Measurements from ENCODE around the gene KLRC3.
"Not testable (repeated sequence)": the region's sequence is repeated elsewhere in the genome, so short reads cannot be mapped to it uniquely, and the experiment has no call there.

The KLRC3 gene

GRCh38 chr12:10398168-10398567, 22.2 kb downstream of the KLRC3 start:
- DNase-seq: no peak

DNA sequence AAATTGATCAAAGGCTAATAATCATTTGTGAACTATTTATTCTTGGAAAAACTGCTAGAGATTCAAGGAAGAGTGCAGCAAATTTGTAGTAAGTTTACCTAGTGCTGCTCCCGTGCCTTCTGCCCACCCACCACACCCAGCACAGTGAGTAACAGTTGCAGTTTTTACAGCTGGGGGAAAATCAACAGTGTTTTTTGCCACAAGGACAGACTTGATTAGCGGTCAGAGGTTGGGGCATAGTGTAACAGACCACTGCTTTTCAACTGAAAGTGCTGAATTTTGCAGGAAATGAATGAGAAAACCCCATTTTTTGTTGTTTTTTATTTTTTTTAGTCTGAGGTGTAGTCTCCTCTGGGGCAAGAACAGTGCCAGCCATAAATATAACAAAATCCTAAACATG, 23.1 kb downstream of the KLRC3 start:
- DNase-seq: no peak

- not testable (repeated sequence) for DNase-seq
These were observed 24.2 kb downstream of the KLRC3 start for GRCh38 chr12:10396176-10396575.

DNA sequence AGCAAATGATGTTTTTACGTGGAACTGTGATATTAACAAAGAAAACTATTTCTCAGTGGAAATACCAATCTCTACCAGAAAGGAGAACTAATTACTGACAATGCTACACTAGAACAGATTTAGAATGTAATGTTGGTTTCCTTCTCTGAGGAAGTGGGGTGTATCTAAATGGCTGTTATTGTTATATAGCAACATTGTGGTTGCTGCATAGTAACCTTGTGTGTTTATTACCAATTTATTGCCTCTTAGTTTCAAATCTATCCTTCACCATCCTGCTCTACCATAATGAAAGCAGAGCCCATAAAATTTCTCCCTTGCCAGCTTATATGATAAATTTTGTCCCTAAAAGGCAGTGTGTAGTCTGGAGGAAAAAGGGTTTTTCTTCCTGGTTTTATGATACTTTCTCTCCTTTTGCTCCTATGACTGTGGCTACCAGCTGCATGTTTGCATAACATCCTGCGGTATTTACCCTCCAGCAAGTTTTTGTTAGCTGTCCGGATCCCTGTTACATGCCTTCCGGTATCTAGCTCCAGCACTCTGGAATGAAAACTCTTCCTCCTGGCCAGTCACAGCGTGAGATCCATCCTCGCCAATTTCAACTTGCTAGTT, 24.9 kb downstream of the KLRC3 start:
- no peak for DNase-seq

- not testable (repeated sequence) for DNase-seq
These were observed 25.8 kb downstream of the KLRC3 start for GRCh38 chr12:10394531-10395152.

DNA sequence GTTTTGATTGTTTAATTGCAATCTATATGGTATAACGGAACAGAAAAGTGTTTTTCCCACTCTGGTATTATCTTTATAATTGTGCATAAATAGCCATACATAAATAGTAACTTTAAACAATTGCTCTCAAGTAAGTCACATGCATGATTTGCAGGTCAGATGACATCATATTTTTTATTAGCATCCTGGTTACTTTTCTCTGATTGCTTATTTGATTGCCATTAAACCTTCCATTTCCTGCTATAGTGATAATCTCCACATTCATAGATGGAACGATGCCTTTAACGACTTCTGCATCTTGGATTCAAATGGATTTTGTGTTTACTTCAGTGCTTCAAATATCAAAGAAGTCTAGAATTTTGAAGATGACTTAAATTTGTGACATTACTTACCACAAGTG, 27.1 kb downstream of the KLRC3 start:
- no peak for DNase-seq

DNA sequence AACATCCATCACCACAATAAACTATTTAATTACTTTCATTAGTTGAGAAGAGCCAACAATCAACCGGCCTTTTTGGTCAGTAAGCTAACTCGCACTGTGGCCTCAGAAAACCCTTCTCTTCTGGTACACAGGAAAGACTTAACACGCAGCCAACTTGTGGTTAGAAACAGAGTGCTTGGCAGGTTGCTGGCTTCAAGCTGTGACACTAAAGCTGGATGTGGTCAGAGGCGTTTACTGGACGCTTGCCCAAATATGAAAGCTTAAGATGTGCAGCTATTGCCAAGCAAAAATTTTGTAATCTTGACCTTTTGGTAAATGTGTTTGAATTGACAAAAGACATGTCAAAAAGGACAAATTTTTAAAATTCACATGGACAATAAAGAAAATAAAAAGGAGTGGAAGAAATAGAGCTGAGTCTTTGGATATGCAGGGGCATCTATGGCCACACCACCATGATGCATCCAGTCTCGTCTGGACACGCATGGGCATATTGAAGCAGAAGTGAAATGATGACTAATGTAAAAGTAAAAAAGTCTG, 27.9 kb downstream of the KLRC3 start:
- DNase-seq: no peak

DNA sequence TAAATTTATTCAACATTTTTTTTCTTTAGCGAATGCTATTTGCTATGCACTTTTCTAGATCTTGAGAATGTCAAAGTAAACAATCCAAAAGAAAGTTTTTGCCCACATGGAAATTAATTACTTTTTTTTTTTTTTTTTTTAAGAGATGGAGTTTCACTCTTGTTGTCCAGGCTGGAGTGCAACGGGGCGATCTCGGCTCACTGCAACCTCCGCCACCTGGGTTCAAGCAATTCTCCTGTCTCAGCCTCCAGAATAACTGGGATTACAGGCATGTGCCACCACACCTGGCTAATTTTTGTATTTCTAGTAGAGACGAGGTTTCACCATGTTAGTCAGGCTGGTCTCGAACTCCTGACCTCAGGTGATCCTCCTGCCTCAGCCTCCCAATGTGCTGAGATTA, 29.4 kb downstream of the KLRC3 start:
- DNase-seq: not testable (repeated sequence)

- no peak for DNase-seq
These were observed 30.5 kb downstream of the KLRC3 start, which contains the start of gene KLRK1 for GRCh38 chr12:10389904-10390303. Gene KLRK1 (minus strand): TSS chr12:10390041. CDS start chr12:10388810, 1,231 bp downstream.

GRCh38 chr12:10388624-10389413, 31.6 kb downstream of the KLRC3 start:
- DNase-seq: no peak

DNA sequence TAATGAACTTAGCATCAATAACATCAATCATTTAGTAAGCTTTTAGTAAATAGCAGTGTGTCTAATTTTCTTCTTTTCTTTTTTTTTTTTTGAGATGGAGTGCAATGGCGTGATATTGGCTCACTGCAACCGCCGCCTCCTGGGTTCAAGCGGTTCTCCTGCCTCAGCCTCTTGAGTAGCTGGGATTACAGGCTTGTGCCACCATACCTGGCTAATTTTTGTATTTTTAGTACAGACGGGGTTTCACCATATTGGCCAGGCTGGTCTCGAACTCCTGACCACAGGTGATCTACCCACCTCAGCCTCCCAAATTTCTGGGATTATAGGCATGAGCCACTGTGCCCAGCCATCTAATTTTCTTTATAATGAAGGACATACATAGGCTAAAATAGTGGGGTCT, 32.9 kb downstream of the KLRC3 start:
- DNase-seq: not testable (repeated sequence)

- DNase-seq: no peak
These were observed 33.5 kb downstream of the KLRC3 start for GRCh38 chr12:10386857-10387256.

DNA sequence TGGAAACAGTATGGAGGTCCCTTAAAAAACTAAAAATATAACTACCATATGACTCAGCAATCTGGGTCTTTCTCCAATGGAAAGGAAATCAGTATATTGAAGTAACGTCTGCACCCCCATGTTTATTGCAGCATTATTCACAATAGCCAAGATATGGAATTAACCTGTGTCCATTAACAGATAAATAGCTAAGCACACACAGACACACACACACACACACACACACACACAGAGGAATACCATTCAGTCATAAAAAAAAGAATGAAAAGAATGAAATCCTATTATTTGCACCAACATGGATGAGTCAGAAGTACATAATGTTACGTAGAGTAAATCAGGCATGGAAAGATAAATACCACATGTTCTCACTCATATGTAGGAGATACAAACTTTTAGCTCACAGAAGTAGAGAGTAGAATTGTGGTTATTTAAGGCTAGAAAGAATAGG, 35.2 kb downstream of the KLRC3 start:
- DNase-seq: no peak

DNA sequence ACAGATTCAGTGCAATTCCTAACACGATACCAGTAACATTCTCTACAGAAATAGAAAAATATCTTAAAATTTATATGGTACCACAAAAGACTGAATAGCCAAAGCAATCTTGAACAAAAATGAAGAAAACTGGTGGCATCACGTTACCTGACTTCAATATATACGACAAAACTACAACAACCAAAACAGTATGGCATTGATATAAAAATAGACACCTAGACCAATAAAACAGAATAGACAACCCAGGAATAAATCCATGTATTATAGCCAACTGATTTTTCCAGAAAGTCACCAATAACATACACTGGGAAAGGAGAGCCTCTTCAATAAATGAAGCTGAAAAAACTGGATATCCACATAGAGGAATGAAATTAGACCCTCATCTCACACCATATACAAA, 36.2 kb downstream of the KLRC3 start:
- no peak for DNase-seq

- no peak for DNase-seq
These were observed 38.3 kb downstream of the KLRC3 start for GRCh38 chr12:10381928-10382628.

- DNase-seq: not testable (repeated sequence)
These were observed 41.7 kb downstream of the KLRC3 start for GRCh38 chr12:10378737-10379136.

GRCh38 chr12:10374624-10375018, 45.8 kb downstream of the KLRC3 start:
- DNase-seq: no peak

- no peak for DNase-seq
These were observed 47.8 kb downstream of the KLRC3 start for GRCh38 chr12:10372559-10372958.

GRCh38 chr12:10371893-10372535, 48.4 kb downstream of the KLRC3 start:
- DNase-seq: not testable (repeated sequence)

GRCh38 chr12:10369557-10370415, 50.6 kb downstream of the KLRC3 start:
- DNase-seq: no peak
